Hippocampal formation (tissue), 2 donors: ENCODE measurements around the gene TRPV3.
"Not testable (repeated sequence)": the region's sequence is repeated elsewhere in the genome, so short reads cannot be mapped to it uniquely, and the experiment has no call there.

Experiments
- DNase-seq, 2 donors: peaks; one replicate each; lab custom pipeline; 2025; lab: John Stamatoyannopoulos, UW

TRPV3 gene

DNA sequence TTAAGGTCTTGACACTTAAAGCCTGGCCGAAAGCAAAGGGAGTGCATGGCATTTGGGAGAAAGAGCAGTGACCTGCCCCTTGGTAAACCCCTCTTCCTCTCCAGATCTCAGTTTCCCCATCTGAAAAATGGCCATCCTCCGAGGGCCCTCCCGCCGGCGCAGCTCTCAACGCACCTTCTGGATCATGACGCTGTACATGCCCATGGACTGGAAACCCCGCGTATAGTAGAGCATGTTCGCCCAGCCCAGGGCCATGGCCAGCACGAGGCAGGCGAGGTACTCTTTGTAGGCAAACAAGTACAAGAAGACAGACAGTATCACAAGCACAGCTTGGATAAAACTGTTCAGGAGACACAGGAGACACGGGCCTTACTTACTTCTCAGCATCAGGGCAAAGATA lies 33.6 kb downstream of the TRPV3 start:
- DNase-seq = no peak

GRCh38 chr17:3519472-3519871 lies 38.1 kb downstream of the TRPV3 start:
- not testable (repeated sequence) for DNase-seq

- no peak for DNase-seq
Observed at GRCh38 chr17:3514873-3515272, 42.7 kb downstream of the TRPV3 start.

- not testable (repeated sequence) for DNase-seq
Observed at GRCh38 chr17:3514167-3514566, 43.4 kb downstream of the TRPV3 start.

DNA sequence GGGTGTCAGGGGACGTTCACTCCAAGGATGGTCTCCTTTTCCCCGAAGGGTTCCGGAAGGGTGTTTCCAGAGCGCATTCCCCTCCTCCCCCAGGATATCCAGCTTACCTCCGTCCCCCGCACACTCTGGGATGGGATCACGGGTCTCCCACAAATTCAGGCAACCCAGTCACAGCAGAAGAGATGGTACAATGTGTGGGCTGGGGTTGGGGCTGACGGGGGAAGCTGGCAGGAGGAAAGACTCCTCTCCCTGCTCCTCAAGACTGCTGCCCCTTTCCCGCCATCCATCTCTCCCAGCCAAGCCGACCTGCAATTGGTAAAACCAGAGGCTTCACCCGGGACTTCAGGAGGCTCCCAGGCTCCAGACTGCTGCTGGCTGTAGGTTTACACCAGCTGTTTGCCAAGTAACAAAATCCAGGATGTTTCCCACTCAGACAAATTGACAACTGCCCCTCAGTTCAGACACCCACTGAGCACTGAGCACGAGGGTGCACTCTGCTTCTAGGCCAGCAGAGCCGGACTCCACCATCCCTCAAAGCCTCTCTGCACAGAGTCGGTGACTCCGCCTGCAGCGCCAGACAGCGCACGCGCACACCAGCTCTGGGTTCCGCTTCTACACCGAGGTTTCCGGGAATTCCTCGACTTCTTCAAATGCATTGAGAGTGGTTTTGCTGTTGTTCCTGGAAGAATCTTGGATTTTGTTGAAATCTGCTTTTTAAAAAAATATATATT lies 44.1 kb downstream of the TRPV3 start:
- DNase-seq = no peak

GRCh38 chr17:3512505-3513171 lies 45.0 kb downstream of the TRPV3 start:
- peak; percentile 82 to 96 for DNase-seq

DNA sequence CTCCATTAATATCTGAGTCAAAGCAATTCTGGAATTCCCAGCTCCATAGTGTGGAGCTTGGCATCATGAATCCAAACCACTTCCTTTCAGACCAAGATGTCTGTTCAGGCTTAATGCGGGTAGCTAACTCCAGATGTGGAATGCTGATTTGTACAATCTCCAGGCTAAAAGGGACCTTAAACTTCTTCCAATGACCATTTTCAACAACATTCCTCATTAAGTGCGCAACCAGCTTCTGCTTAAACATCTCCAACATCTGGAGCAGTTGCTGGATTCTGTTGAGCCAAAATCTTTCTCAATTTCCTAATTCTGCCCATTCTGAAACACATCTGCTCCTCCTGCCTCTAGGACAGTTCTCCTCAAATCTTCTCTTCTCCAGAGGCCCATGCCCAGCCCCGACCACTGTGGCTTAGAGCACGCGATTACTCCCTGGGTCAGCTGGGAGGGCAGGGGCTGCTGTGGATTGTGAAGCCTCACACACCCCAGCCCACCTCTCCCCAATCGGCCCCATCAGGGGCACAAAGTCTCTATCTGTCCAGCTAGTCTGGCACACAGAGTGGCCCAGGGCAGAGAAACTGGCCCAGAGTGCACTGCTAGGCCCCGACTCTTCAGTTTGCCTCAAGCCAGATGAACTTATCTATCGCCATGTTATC lies 45.6 kb downstream of the TRPV3 start:
- DNase-seq = no peak

- no peak for DNase-seq
Observed at GRCh38 chr17:3510090-3510489, 47.5 kb downstream of the TRPV3 start.

DNA sequence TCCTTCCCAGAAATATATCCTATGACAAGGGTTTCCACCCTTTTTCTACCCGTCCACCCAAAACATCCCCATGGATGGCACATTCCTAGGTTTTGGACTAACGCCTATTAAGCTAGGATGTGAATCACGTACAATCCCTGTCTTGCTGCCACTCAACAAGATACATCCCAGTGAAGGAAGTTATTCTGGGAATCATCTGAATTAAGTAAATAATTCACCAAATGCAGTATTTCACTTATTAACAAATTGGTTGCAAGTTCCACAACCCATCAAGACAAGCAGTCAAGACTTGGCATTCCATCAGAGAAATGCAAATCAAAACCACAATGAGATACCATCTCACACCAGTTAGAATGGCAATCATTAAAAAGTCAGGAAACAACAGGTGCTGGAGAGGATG lies 49.7 kb downstream of the TRPV3 start:
- no peak for DNase-seq

DNA sequence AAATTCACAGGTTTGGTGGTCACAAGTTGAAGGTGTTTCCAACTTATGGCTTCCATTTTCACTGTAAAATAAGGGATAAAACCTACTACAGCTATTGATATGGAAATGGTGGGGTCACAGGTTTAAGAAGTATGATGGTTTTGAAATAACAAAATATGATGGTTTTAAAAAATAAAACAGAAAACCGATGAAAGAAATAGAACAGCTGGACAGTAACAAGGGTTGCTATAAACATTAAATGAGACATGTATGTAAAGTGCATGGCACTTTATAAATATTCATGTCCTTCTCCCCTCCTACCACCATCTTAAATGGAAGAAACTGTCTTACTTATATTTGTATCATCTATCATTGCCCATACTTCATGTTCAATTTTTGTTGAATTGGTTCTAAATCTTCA lies 50.5 kb downstream of the TRPV3 start:
- DNase-seq = no peak

DNA sequence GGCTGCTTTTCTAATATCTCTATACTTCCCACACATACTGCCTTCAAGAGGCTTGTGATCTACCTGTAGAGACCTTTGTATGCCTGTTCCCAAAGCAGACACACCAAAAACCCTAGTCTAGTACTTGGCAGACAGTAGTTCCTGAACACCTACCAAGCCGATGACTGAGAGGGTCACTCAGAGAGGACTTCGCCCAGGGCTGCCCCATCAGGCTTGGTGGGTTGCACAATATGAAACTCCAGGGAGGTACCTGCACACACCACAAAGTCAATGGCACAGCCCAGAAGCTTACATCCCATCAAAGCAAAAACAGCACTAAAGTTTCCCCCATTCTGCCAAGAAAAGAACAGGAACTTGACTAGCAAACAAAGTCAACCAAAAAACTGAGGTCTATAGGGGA lies 51.6 kb downstream of the TRPV3 start:
- no peak for DNase-seq

GRCh38 chr17:3505008-3505407 lies 52.6 kb downstream of the TRPV3 start:
- no peak for DNase-seq

DNA sequence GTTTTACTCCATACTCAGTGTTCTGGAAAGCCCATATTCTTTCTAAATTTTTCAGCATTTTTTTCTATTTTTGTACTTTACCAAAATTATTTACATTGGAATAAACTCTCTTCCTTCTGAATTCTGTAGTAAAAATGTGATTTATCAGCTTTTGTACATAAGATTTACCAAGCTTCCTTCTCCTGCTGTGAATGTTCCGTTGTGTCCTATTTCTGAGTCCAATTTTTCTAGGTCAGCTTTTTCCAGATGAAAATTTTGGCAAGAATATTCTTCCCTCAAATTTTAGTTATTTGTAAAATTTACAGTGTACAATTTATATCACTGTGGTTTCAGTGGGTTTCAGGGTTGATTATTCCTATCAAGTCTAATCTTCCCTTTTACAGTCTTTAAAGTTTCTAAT lies 54.3 kb downstream of the TRPV3 start:
- DNase-seq = no peak

DNA sequence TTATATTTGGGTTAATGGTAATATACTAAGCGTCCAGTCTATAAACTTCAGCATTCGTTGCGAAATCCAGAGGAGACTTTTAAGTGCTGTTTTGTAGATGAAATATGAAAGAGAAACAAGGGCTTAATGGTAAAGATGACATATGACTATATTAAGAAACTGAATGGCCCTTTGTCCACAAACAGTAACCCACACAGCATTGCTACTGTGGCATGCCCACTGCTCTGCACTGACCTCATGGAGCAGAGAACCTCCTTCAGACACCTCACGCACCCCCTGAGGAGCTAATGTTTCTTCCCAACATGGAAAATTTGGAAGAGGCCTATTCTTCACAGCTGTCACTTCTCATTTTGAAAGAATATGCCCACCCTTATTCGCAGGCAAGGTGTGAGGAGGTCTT lies 55.1 kb downstream of the TRPV3 start:
- peak; percentile 49 to 85 for DNase-seq

DNA sequence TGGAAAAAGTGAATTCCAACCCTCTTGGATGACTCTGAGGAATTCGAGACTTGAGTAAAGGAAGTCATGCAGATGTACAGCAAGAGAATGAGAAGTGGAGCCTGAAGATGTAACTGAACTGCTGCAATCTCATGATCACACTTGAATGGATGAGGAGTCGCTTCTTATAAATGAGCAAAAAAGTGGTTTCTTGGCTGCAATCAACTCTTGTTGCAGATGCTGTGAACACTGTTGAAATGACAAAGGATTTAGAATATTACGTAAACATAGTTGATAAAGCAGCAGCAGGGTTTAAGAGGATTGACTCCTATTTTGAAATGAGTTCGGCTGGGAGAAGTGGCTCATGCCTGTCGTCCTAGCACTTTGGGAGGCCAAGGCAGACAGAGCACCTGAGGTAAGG lies 56.3 kb downstream of the TRPV3 start:
- DNase-seq = no peak

GRCh38 chr17:3497101-3497500 lies 60.5 kb downstream of the TRPV3 start:
- no peak for DNase-seq

GRCh38 chr17:3485481-3486068 lies 72.0 kb downstream of the TRPV3 start:
- DNase-seq = no peak

GRCh38 chr17:3482852-3483251 lies 74.8 kb downstream of the TRPV3 start:
- DNase-seq = no peak

DNA sequence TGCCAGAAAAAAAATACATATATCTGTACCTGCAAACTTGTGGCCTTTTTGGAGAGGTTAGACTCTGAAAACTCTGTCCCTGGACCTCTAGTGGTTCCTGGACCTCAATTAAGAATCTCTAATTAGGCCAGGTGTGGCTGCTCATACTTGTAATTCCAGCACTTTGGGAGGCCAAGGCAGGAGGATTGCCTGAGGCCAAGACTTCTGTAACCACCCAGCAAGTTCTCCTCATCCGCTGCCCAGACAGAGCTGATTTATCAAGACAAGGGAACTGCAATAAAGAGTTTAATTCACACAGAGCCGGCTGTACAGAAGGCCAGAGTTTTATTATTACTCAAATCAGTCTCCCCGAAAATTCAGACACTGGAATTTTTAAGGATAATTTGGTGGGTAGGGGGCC lies 77.6 kb downstream of the TRPV3 start:
- no peak for DNase-seq

DNA sequence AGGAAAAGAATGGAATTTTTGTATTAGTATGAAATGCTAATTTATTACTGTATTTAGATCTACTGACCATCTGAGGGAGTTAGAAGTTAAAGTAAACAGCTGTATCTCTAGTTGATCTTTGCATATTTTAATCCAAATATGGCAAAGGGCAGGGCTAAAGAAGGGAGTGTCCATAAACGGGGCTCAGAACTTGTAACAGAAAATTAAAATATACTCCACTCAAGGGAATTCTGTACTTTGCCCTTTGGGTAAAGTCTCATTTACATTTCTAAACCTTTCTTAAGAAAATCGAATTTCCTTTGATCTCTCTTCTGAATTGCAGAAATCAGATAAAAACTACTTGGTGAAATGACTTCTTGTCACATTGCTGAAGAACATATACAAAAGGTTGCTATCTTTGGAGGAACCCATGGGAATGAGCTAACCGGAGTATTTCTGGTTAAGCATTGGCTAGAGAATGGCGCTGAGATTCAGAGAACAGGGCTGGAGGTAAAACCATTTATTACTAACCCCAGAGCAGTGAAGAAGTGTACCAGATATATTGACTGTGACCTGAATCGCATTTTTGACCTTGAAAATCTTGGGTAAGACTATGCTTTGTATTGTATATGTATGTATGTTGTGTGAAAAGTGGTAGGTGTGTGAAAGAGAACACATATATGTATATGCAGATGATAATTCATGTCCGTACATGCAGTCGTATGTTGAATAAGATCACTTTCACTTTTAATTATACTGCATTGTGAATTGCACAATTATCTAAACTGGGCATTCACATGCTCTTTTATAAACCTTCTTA lies 81.6 kb downstream of the TRPV3 start, which contains the start of gene ASPA:
ASPA (plus strand) TSS at position 186 of the 799 bp plus-strand sequence; CDS start at position 349, 163 bp downstream.
- peak in 1 of 2 donors; percentile 87 for DNase-seq

- no peak for DNase-seq
Observed at GRCh38 chr17:3475251-3475685, 82.3 kb downstream of the TRPV3 start.

- DNase-seq = peak in 1 of 2 donors; percentile 24
Observed at GRCh38 chr17:3474212-3474611, 83.4 kb downstream of the TRPV3 start.
